ENCODE measurements around the gene NLRX1.

NLRX1 gene

DNA sequence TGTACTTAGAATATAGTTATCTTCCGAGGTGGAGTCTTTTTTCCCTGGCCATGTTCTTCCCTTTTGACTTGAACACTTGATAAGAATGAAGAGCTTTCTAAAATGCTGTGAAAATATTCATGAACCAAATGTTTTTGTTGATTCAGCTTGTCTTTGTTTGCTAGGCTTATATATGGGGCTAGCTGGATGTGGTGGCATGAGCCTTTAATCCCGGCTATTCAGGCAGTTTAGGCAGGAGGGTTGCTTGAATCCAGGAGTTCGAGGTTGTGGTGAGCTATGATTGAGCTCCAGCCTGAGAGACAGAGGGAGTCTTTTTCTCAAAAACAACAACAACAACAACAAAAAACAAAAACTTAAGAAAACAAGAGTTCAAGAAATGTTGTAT, 60.8 kb downstream of the NLRX1 start:
- no peak overlapping the region for H3K9ac ChIP-seq (ENCODE audit: low read length)
- no peaks in the 10 kb centered on the region for H3K9me3 ChIP-seq (ENCODE audit: insufficient read depth, low read length)
- H3K4me3 ChIP-seq (ENCODE audit: insufficient read depth, low read length, poor library complexity, severe bottlenecking): no peak overlapping the region
- H3K9me2 ChIP-seq (replicated peaks; ENCODE audit: insufficient read depth, low read length): no peaks in the 10 kb centered on the region
- H3K36me3 ChIP-seq (ENCODE audit: low read length): peaks cover 2% of the 10 kb centered on the region; the same call in 1 of the 2 replicates
- H3F3A ChIP-seq (ENCODE audit: insufficient read depth): no peaks in the 10 kb centered on the region
- peaks cover 6% of the 10 kb centered on the region; the same call in 1 of the 2 replicates for H4K20me1 ChIP-seq (ENCODE audit: low read depth, low read length)
- H3K79me2 ChIP-seq (ENCODE audit: insufficient read depth, low read length): peaks cover 72% of the 10 kb centered on the region
- no peak overlapping the region for H3K27ac ChIP-seq (ENCODE audit: low read depth, low read length)
- no peaks in the 10 kb centered on the region for H3K27me3 ChIP-seq (ENCODE audit: low read length)
- H2AFZ ChIP-seq (ENCODE audit: low read depth, low read length, severe bottlenecking): no peak overlapping the region
- no peak overlapping the region for H3K4me2 ChIP-seq (ENCODE audit: low read depth, low read length, poor library complexity, severe bottlenecking)
- TF ChIP-seq EZH2phosphoT487 (conservative IDR thresholded peaks at IDR 0.05; ENCODE audit: low read length): no peak
- TF ChIP-seq, protein P1, sequence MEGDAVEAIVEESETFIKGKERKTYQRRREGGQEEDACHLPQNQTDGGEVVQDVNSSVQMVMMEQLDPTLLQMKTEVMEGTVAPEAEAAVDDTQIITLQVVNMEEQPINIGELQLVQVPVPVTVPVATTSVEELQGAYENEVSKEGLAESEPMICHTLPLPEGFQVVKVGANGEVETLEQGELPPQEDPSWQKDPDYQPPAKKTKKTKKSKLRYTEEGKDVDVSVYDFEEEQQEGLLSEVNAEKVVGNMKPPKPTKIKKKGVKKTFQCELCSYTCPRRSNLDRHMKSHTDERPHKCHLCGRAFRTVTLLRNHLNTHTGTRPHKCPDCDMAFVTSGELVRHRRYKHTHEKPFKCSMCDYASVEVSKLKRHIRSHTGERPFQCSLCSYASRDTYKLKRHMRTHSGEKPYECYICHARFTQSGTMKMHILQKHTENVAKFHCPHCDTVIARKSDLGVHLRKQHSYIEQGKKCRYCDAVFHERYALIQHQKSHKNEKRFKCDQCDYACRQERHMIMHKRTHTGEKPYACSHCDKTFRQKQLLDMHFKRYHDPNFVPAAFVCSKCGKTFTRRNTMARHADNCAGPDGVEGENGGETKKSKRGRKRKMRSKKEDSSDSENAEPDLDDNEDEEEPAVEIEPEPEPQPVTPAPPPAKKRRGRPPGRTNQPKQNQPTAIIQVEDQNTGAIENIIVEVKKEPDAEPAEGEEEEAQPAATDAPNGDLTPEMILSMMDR (IDR thresholded peaks at IDR 0.05; ENCODE audit: insufficient read depth, low read length, poor library complexity, severe bottlenecking): no peak

DNA sequence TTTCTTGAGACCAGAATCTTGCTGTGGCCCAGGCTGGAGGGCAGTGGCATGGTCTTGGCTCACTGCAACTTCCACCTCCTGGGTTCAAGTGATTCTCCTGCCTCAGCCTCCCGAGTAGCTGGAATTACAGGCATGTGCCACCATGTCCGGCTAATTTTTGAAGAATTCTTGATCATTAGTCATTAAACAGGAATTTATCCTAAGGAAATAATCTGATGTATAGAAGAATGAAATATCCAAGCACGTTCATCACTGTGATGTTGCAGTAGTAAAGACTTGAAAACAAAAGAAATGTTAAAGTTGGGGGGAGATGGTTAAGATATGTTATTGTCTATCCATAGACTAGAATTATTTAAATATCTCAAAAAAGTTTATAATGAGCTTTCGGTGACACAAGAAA, 61.2 kb downstream of the NLRX1 start:
- Histone ChIP-seq H3K4me2 (ENCODE audit: low read depth, low read length, poor library complexity, severe bottlenecking) (no peak overlapping the region), H3K27ac (ENCODE audit: low read depth, low read length) (no peak overlapping the region), H2AFZ (ENCODE audit: low read depth, low read length, severe bottlenecking) (no peak overlapping the region), H3K79me2 (ENCODE audit: insufficient read depth, low read length) (peaks cover 72% of the 10 kb centered on the region), H3K9me3 (ENCODE audit: insufficient read depth, low read length) (no peaks in the 10 kb centered on the region), H3K9ac (ENCODE audit: low read length) (no peak overlapping the region), H3K9me2 (replicated peaks; ENCODE audit: insufficient read depth, low read length) (no peaks in the 10 kb centered on the region), H3F3A (ENCODE audit: insufficient read depth) (no peaks in the 10 kb centered on the region), H4K20me1 (ENCODE audit: low read depth, low read length) (0 out of 2 replicates have a peak, but pooled peaks cover 6% of the 10 kb centered on the region), H3K4me3 (ENCODE audit: insufficient read depth, low read length, poor library complexity, severe bottlenecking) (no peak overlapping the region), H3K36me3 (ENCODE audit: low read length) (peaks cover 5% of the 10 kb centered on the region; the same call in 1 of the 2 replicates), H3K27me3 (ENCODE audit: low read length) (no peaks in the 10 kb centered on the region)
- TF ChIP-seq, protein P1 (IDR thresholded peaks at IDR 0.05; ENCODE audit: insufficient read depth, low read length, poor library complexity, severe bottlenecking): no peak
- TF ChIP-seq EZH2phosphoT487 (conservative IDR thresholded peaks at IDR 0.05; ENCODE audit: low read length): no peak

Measured in SU-DHL-6 (cell line).